ENCODE data around the gene DMRT1. TPM values are rescaled to one million over a fixed set of nuclear protein-coding genes. Genes with fewer than 3 reads are reported as not detected.
"Not testable (repeated sequence)": the region's sequence is repeated elsewhere in the genome, so short reads cannot be mapped to it uniquely, and the experiment has no call there.

Gene DMRT1
- total RNA-seq, 2 donors from 2014 or later, result not detected

- Histone ChIP-seq H3K27me3 (peaks cover 25% of the 10 kb centered on the region), H3K36me3 (no peaks in the 10 kb centered on the region), H3K4me3 (no peak overlapping the region), H3K9ac (ENCODE audit: low read depth in 2 of 2, low read length in 2 of 2) (no peak overlapping the region), H3K4me1 (no peaks in the 10 kb centered on the region), H3K9me3 (no peaks in the 10 kb centered on the region), H3K27ac (no peak overlapping the region)
- DNase-seq, result no peak
- intact Hi-C loops (cut with DNase I), result no loop called here
- TF ChIP-seq CTCF (IDR thresholded peaks at IDR 0.05), result no peak
Observed at GRCh38 chr9:846852-847251, 5.4 kb downstream of the DMRT1 start.

GRCh38 chr9:847505-847904 lies 6.0 kb downstream of the DMRT1 start:
- Histone ChIP-seq H3K4me3 (no peak overlapping the region), H3K9ac (ENCODE audit: low read depth in 2 of 2, low read length in 2 of 2) (no peak overlapping the region), H3K4me1 (no peaks in the 10 kb centered on the region), H3K27ac (no peak overlapping the region), H3K9me3 (no peaks in the 10 kb centered on the region), H3K36me3 (no peaks in the 10 kb centered on the region), H3K27me3 (peaks cover 18% of the 10 kb centered on the region)
- no peak for TF ChIP-seq CTCF (IDR thresholded peaks at IDR 0.05)
- intact Hi-C loops (cut with DNase I), result no loop called here
- no peak for DNase-seq

- Histone ChIP-seq H3K9ac (ENCODE audit: low read depth in 2 of 2, low read length in 2 of 2) (no peak overlapping the region), H3K4me1 (no peaks in the 10 kb centered on the region), H3K27me3 (peaks cover 5% of the 10 kb centered on the region), H3K27ac (no peak overlapping the region), H3K9me3 (no peaks in the 10 kb centered on the region), H3K4me3 (no peak overlapping the region), H3K36me3 (no peaks in the 10 kb centered on the region)
- DNase-seq, result no peak
- no peak for TF ChIP-seq CTCF (IDR thresholded peaks at IDR 0.05)
- intact Hi-C loops (cut with DNase I), result no loop called here
Observed at GRCh38 chr9:849431-849830, 7.9 kb downstream of the DMRT1 start.

- H3K36me3 ChIP-seq, result no peaks in the 10 kb centered on the region
- no peaks in the 10 kb centered on the region for H3K4me1 ChIP-seq
- no peak for TF ChIP-seq CTCF (IDR thresholded peaks at IDR 0.05)
- H3K9ac ChIP-seq (ENCODE audit: low read depth in 2 of 2, low read length in 2 of 2), result no peak overlapping the region
- no peak overlapping the region for H3K4me3 ChIP-seq
- H3K9me3 ChIP-seq, result no peaks in the 10 kb centered on the region
- intact Hi-C loops (cut with DNase I), result no loop called here
- no peaks in the 10 kb centered on the region for H3K27me3 ChIP-seq
- DNase-seq, result no peak
- H3K27ac ChIP-seq, result no peak overlapping the region
Observed at GRCh38 chr9:852539-852938, 11.0 kb downstream of the DMRT1 start.

- no peak overlapping the region for H3K27ac ChIP-seq
- TF ChIP-seq CTCF (IDR thresholded peaks at IDR 0.05), result no peak
Observed at GRCh38 chr9:859251-859650, 17.8 kb downstream of the DMRT1 start.

GRCh38 chr9:860706-861105 lies 19.2 kb downstream of the DMRT1 start:
- H3K4me3 ChIP-seq, result no peak overlapping the region
- H3K27ac ChIP-seq, result no peak overlapping the region
- no peaks in the 10 kb centered on the region for H3K4me1 ChIP-seq
- DNase-seq, result no peak
- H3K36me3 ChIP-seq, result no peaks in the 10 kb centered on the region
- intact Hi-C loops (cut with DNase I), result no loop called here
- H3K9me3 ChIP-seq, result no peaks in the 10 kb centered on the region
- H3K9ac ChIP-seq (ENCODE audit: low read depth in 2 of 2, low read length in 2 of 2), result no peak overlapping the region
- no peaks in the 10 kb centered on the region for H3K27me3 ChIP-seq
- no peak for TF ChIP-seq CTCF (IDR thresholded peaks at IDR 0.05)

More at GRCh38 chr9:859251-859650, 17.8 kb downstream of the DMRT1 start:
- intact Hi-C loops (cut with DNase I), result no loop called here
- Histone ChIP-seq H3K27me3 (no peaks in the 10 kb centered on the region), H3K4me1 (no peaks in the 10 kb centered on the region), H3K4me3 (no peak overlapping the region), H3K9me3 (no peaks in the 10 kb centered on the region), H3K9ac (ENCODE audit: low read depth in 2 of 2, low read length in 2 of 2) (no peak overlapping the region), H3K36me3 (no peaks in the 10 kb centered on the region)
- no peak for DNase-seq

- H3K4me3 ChIP-seq; intact Hi-C loops (cut with DNase I); H3K9ac ChIP-seq (ENCODE audit: low read depth in 2 of 2, low read length in 2 of 2); H3K36me3 ChIP-seq; H3K27me3 ChIP-seq; DNase-seq; H3K27ac ChIP-seq; H3K4me1 ChIP-seq; H3K9me3 ChIP-seq: not testable (repeated sequence)
Observed at GRCh38 chr9:861525-861924, 20.0 kb downstream of the DMRT1 start.

Data from colonic mucosa (tissue), 4 donors.